Left renal pelvis (tissue), 4 donors: ENCODE measurements around the gene ADK. TPM values are rescaled to one million over a fixed set of nuclear protein-coding genes. Genes with fewer than 3 reads are reported as not detected.
"Not testable (repeated sequence)": the region's sequence is repeated elsewhere in the genome, so short reads cannot be mapped to it uniquely, and the experiment has no call there.

Experiments used
- DNase-seq, 4 donors: peaks; one replicate each; pipeline ENCODE4 v3.0.0-alpha.2; 2013; ENCODE audit warnings: low read depth in 4 of 4, low spot score in 3 of 4
- polyA plus RNA-seq, 4 donors: library from polyadenylated mRNA; unstranded; fragments of 120-200 nt; gene quantifications; one replicate each; pipeline ENCODE4 v1.2.1, GENCODE V29; 2013; ENCODE audit not compliant: insufficient read length in 4 of 4

ADK gene
- polyA plus RNA-seq, 4 donors, result 21.9 to 38.2 (median 30.0) TPM

DNA sequence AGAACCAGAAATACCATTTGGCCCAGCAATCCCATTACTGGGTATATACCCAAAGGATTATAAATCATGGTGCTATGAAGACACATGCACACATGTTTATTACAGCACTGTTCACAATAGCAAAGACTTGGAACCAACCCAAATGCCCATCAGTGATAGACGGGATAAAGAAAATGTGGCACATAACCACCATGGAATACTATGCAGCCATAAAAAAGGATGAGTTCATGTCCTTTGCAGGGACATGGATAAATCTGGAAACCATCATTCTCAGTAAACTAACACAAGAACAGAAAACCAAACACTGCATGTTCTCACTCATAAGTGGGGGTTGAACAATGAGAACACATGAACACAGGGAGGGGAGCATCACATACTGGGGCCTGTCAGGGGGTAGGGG, 306.5 kb downstream of the ADK start:
- DNase-seq, result not testable (repeated sequence)

DNA sequence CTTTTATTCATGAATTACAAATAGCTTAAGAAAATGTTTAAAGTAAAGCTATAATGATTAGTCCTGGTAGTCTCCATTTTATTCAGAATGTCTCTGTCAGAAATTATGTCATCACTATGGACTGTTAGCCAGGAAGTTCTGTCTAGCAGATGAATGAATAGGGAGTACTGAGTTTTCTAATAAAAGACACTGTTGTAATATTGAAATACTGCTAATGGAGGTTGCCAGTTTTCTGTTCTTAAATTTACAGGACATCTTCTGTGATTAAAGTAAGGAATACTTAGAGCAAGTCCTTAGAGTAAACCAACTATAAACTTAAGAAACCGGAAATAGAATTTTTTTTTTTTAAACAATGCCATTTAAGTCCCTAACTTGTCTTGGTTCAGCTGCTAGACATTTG, 309.8 kb downstream of the ADK start:
- DNase-seq, result no peak

DNA sequence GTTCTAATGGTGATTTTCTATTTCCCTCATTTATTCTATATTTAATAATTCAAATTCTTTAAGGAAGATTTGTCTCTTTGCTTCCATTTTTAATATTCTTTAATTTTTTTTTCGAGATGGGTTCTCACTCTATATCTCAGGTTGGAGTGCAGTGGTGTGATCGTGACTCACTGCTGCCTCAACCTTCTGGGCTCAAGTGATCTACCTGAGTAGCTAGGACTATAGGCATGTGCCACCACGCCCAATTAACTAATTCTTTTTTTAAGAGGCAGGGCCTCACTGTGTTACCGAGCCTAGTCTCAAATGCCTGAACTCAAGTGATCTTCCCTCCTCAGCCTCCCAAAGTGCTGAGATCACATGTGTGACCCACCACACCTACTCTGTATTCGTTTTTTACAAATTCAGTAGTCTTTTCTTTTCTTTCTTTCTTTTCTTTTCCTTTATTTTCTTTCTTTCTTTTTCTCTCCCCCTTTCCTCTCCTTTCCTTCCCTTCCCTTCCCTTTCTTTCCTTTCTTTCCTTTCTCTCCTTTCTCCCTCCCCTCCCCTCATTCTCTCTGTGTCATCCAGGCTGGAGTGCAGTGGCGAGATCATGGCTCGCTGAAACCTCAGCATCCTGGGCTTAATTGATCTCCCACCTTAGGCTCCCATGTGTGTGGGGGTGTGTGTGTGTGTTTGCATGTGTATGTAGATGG, 323.1 kb downstream of the ADK start:
- DNase-seq, result no peak

DNA sequence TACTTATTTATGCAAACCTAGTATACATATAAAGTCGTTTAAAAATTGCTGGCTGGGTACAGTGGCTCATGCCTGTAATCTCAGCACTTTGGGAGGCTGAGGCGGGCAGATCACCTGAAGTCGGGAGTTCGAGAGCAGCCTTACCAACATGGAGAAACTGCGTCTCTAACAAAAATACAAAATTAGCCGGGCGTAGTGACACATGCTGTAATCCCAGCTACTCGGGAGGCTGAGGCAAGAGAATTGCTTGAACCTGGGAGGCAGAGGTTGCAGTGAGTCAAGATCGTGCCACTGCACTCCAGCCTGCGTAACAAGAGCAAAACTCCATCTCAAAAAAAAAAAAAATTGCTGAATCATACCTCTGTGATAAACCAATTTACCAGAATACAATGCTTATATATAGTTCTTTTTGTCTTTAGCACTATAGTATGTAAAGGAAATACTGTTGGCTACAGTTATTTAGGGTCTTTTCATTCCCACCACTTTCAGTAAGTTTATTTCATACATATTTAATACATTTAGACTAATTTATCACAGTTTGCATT, 325.2 kb downstream of the ADK start:
- DNase-seq, result not testable (repeated sequence)

DNA sequence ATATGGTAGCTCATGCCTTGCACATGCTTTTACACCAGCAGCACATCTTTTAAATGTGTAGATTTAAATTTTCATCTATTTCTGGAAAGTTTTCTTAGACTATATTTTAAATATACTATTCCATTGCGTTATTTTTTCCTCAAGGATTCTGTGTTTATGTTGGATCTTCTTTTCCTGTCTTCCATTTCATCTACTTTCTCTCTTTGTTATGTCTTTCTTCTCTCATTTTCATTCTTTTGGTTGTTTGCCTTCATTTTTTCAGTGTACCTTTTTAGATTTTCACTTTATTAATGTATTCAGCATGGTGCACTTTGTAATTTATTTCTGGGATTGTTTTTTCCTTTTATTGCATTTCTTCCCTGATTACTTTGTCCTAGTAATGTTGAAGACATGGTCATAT, 329.8 kb downstream of the ADK start:
- no peak for DNase-seq

DNA sequence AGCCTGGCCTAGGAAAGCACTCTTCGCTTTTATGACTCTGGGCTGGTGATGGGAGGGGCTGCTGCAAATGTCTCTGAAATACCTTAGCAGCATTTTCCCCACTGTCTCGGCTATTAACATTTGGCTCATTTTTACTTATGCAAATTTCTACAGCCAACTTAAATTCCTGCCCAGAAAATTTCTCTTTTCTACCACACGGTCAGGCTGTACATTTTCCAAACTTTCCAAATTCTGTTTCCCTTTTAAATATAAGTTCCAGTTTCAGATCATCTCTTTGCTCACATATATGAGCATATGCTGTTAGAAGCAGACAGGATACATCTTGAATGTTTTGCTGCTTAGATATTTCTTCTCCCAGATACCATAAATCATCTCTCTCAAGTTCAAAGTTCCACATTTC, 332.3 kb downstream of the ADK start:
- no peak for DNase-seq

DNA sequence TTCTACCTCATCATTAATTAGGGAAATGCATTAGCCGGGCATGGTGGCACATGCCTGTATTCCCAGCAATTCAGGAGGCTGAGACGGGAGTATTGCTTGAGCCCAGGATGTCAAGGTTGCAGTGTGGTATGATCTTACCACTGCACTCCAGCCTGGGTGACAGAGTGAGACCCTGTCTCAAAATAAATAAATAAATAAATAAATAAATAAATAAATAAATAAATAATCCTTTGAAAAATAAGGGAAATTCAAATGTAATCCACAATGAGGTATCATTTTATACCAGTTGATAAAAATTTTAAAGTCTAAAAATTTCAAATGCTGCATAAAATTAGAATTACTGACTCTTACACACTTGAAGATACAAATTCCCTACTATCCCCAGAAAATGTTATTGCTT, 334.3 kb downstream of the ADK start:
- no peak for DNase-seq

DNA sequence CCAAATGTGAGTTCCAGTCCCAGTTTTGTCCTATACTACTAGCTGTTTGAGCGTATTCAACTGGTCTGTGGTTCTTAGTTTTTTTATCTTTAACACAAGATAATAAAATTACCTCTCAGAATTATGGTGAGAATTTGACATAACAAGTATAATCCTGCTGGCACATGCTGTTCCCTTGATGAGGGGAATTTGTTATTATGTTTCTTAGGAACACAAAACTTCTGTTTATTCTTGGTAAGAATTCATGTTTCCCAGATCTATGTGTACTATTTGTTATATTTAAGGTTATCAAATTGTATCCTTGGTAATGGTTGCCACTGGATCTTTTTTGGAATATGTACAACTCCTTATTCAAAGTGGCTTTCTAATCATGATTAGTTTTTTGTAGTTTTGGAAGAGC, 335.6 kb downstream of the ADK start:
- DNase-seq, result no peak

DNA sequence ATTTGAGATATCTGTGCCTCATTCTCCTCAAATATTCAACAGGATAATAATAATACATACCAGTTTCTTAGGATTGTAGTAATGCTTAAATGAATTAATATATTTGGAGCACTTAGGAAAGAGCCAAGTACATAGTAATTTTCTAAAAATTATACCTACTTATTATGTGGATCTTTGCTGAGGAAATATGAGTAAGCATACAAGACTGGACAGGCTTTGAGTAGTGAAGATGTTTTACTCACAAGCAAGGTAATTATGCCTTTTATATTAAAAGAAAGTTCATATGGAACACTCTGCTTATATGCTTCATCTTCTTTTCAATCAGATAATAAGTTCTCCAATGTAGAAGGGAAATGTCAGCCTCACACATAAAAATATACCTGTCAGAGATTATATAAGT, 337.9 kb downstream of the ADK start:
- no peak for DNase-seq

DNA sequence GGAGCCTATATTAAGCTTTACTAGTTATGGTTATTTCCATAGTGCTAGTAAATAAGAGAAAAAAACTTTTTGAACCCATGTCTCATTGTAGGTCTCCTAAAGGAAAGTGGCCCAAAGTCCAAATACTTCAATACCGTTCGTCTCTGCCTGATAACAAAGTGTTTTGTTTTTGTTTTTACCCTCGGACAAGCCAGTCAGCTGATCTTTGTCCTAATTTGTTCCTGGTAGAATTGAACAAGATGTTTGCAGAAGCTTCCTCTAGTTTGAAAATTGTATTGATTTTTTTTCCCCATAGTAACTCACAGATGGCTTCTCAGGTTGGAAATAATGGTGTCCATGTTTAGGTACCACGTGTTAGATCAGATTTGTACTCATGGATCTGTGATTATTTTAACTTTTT, 339.5 kb downstream of the ADK start:
- no peak for DNase-seq

DNA sequence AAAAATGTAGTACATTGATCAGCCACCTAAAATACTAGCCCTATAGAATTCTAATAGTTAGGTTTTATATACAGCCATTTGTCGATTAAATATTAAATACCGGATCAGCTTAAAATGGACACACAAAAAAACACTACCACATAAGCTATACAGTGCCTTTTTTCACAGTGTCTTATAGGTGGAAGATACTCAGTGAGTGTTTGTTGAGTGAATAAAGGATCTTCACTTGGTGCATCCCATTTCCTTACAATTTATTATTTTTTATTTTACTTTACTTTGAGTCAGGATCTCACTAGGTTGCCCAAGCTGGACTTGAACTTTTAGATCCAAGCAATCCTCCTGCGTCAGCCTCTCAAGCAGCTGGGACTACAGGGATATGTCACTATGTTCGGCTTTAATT, 340.0 kb downstream of the ADK start:
- no peak for DNase-seq

DNA sequence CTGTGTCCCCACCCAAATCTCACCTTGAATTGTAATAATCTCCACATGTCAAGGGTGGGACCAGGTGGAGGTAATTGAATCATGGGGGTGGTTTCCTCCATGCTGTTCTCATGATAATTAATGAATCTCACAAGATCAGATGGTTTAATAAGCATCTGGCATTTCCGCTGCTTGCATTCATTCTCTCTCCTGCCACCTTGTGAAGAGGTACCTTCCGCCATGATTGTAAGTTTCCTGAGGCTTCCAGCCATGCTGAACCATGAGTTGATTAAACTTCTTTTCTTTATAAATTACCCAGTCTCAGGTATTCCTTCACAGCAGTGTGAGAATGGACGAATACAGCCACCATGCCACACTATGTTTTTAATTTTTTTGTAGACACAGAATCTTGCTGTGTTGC, 345.3 kb downstream of the ADK start:
- not testable (repeated sequence) for DNase-seq

DNA sequence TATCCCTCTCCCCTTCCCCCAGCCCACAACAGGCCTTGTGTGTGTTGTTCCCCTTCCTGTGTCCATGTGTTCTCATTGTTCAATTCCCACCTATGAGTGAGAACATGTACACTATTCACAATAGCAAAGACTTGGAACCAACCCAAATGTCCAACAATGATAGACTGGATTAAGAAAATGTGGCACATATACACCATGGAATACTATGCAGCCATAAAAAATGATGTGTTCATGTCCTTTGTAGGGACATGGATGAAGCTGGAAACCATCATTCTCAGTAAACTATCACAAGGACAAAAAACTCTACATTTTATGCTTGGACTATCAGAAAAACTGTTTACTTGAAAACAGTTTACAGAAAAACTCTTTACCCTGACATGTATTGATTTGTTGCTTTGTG, 347.6 kb downstream of the ADK start:
- DNase-seq, result not testable (repeated sequence)

DNA sequence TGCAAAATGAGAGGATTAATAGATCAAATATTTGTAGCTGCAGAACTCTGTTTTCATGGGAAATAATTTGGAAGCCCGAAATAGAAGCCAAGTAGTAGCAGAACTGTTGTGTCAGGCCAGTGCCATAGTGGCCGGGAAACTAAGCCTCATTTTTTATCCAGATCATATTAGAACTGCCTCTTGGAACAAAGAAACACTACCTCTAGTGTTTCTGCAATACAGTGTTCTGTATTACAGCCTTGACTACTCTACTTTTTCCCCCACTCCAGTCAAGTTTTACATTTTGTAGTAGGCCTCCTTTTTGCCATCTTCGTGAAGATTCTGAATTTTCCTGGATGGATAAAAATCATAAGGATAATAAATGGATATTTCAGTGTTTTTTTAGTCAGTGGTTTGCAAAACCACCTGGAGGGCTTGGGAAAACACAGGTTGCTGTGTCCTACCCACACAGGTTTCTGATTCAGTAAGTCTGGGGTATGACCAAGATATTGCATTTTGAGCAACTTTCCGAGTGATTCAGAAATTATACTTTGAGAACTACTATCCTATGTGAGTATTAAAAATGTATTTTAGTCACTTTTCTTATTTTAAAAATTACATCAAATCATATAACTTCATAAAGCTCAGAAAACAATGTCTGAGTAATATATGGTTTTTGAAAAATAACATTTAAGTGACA, 349.1 kb downstream of the ADK start:
- DNase-seq, result no peak

DNA sequence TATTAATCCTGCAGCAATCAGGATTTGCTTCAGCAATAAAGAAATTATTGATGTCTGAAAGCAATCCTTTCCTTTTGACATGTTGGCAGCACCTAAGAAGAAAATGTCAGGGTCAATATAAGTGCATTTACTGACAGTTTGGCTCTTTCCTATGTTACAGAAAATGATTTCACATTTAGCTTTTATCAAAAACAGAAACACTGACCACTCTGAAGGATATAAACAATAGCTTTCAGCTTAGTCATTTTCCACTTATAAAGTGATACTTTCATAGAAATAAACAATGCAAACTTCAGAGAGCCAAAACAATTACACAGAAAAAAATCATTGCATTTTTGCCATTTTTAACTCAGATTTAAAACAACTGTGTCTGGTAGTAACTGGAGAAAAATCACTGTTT, 349.8 kb downstream of the ADK start:
- DNase-seq, result no peak

DNA sequence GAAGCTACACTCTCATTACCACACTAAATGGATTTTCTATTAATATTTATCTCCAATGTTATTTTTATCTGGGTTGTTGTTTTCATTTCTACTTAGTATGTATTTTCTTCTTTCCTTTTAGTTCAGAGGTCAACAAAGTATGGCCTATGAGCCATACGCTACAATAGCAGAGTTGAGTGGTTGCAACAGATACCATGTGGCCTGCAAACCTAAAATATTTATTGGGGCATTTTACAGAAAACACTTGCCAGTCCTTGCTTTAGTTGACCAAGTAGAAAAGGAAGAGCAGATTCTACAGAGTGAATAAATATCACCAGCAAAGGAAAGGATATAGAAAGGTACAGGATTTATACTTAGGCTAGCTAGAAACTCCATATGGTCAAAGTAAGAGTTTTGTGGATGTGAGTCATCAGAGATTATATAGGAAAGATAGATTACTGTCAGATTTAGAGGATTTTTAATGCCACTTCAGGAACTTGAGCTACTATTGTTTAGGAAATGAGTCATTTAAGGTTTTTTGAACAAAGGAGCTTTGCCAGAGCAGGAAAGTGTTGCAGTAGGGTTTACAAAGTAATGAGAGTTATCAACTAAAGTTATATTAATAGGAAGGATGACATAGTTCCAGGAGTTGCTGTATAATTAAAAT, 352.1 kb downstream of the ADK start:
- no peak for DNase-seq

DNA sequence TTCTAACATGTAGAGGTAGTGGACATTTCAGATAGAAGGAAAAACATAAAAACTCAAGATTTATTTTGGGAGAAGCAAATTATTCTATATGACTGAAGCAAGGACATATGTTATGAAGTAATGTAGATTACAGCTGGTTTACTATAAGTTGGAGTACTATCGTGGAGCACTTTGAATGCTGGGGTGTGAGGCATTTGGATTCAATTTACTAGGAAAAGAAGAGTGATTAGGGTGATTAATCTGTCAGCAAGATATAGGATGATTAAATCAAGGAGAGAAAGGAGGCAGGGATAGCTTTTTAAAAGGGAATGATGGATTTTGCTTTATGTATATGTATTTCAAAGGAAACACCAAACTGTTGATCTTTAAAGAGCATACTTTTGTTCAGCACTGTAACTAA, 356.9 kb downstream of the ADK start:
- DNase-seq, result no peak

DNA sequence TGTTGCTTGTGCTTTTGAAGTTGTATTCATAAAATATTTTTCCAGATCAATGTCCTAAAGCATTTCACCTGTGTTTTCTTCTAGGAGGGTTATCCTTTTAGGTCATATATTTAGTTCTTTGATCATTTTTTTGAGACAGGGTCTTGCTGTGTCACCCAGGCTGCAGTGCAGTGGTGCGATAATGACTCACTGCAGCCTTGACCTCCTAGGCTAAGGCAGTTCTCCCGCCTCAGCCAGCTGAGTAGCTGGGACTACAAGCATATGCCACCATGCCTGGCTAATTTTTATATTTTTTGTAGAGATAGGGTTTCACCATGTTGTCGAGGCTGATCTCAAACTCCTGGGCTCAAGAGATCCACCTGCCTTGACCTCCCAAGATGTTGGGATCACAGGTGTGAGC, 359.6 kb downstream of the ADK start:
- no peak for DNase-seq

DNA sequence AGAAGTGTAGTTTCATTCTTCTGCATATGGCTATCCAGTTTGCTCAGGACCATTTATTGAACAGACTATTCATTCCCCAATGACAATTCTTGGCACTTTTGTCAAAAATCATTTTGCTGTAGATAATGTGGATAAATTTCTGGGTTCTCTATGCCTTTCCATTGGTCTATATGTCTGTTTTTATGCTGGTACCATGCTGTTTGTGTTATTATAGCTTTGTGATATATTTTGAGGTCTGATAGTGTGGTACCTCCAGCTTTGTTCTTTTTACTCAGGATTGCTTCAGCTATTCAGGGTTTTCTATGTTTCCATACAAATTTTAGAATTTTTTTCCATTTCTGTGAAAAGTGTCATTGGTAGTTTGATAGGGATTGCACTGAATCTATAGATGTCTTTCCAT, 360.0 kb downstream of the ADK start:
- no peak for DNase-seq

DNA sequence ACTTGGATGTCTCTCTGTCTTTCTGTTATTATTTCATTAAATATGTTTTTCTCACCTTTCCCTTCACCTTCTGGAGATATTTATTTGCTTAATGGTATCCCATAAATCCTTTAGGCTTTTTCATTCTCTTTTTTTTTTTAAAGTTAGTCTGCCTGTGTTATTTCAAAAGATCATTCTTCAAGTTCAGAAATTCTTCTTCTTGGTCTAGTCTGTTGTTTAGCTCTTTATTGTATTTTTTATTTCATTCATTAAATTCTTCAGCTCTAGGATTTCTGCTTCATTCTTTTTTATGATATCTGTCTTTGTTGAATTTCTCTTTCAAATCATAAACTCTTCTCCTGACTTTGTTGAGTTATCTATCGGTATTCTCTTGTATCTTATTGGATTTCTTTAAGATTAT, 363.3 kb downstream of the ADK start:
- no peak for DNase-seq

DNA sequence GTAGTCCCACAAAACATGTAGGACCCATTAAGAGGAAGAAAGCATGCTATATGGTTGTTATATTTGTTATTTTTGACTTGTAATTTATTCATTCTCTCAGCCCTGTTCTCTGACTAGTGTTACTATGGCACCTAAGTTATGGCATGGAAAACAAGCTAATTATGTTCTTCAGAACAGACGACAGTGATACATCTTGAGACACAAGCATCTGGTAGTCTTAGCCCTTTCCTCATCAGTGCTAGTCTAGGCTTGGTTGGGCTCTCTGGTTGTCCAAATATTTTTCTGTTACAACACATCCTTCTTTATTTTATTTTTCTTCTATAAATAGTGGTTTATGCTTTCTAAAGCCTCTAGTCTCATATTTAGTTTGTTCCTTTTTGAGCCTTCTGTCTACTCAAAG, 367.0 kb downstream of the ADK start:
- DNase-seq, result no peak

DNA sequence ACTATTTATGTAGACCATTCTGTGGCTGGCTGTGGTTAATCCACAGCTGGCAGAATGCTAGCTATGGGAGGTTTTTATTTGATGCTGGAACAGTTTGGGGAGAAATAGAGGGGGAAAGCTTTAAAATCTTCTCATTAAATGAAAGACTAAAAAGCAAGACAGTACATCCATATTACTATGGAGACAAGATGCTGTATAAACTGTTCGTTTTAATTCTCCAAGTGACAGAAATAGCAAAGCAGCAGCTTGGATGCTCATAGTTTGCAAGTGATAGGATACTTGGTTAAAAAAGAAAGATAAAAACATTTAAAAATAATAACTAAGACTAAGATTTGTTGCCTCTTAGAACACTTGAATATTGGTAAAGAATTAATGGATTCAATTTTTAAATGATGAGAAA, 370.5 kb downstream of the ADK start:
- no peak for DNase-seq
